NCI-H2196 (cell line): ENCODE measurements around the gene KPNA6.
"Not testable (repeated sequence)": the region's sequence is repeated elsewhere in the genome, so short reads cannot be mapped to it uniquely, and the experiment has no call there.

Source experiments
- DNase-seq: peaks from one replicate; lab custom pipeline; 2025; ENCODE audit not compliant: unreplicated experiment; lab: John Stamatoyannopoulos, UW

Gene KPNA6

GRCh38 chr1:32107742-32108661 lies at the start of gene KPNA6:
Gene KPNA6 (plus strand): TSS chr1:32108056. CDS start chr1:32108131, 75 bp downstream.
- DNase-seq = peak; percentile 90

- no peak for DNase-seq
Measured at GRCh38 chr1:32060914-32061313, 46.9 kb upstream of the KPNA6 start.

- DNase-seq = no peak
Measured at GRCh38 chr1:32062867-32063230, 45.0 kb upstream of the KPNA6 start.

GRCh38 chr1:32063261-32063681 lies 44.6 kb upstream of the KPNA6 start:
- DNase-seq = peak; percentile 53

- not testable (repeated sequence) for DNase-seq
Measured at GRCh38 chr1:32065613-32066488, 42.0 kb upstream of the KPNA6 start.

GRCh38 chr1:32066489-32066873 lies 41.4 kb upstream of the KPNA6 start:
- DNase-seq = no peak

- DNase-seq = no peak
Measured at GRCh38 chr1:32068957-32069588, 38.8 kb upstream of the KPNA6 start.

GRCh38 chr1:32071758-32072621 lies 35.9 kb upstream of the KPNA6 start:
- DNase-seq = peak; percentile 66

GRCh38 chr1:32072622-32073298 lies 35.1 kb upstream of the KPNA6 start, which contains the start of gene TMEM39B:
Gene TMEM39B (plus strand): TSS chr1:32072939. CDS start chr1:32073048, 109 bp downstream.
- DNase-seq = peak; percentile 97

- peak; percentile 77 for DNase-seq
Measured at GRCh38 chr1:32073299-32074229, 34.3 kb upstream of the KPNA6 start.

- no peak for DNase-seq
Measured at GRCh38 chr1:32074841-32075240, 33.0 kb upstream of the KPNA6 start.

GRCh38 chr1:32077451-32077850 lies 30.4 kb upstream of the KPNA6 start:
- no peak for DNase-seq

- DNase-seq = no peak
Measured at GRCh38 chr1:32082022-32082421, 25.8 kb upstream of the KPNA6 start.

GRCh38 chr1:32086381-32086780 lies 21.5 kb upstream of the KPNA6 start:
- not testable (repeated sequence) for DNase-seq

- no peak for DNase-seq
Measured at GRCh38 chr1:32091176-32091575, 16.7 kb upstream of the KPNA6 start.

- no peak for DNase-seq
Measured at GRCh38 chr1:32091591-32091990, 16.3 kb upstream of the KPNA6 start.

GRCh38 chr1:32094746-32095521 lies 12.9 kb upstream of the KPNA6 start:
- DNase-seq = peak; percentile 82

GRCh38 chr1:32099426-32099825 lies 8.4 kb upstream of the KPNA6 start:
- DNase-seq = no peak
